Transverse colon (tissue), 4 donors: ENCODE results near the gene TMTC2. TPM values are rescaled to one million over a fixed set of nuclear protein-coding genes. Genes with fewer than 3 reads are reported as not detected.

Source experiments
- DNase-seq: peaks from one replicate; pipeline ENCODE4 v3.0.0-alpha.2; 2019
- H3K27ac ChIP-seq, 4 donors: fragments of 200-600 bp; sonication (generic); 2 replicates each; pipeline ENCODE4 v1.5.1; 2016 to 2018; ENCODE audit warnings: inconsistent platforms in 4 of 4
- H3K27me3 ChIP-seq: fragments of 200-600 bp; sonication (generic); 2 replicates; pipeline ENCODE4 v1.5.1; 2017; ENCODE audit warnings: inconsistent platforms
- H3K36me3 ChIP-seq, 4 donors: fragments of 200-600 bp; sonication (generic); 2 replicates each; pipeline ENCODE4 v1.5.1; 2017 to 2019; ENCODE audit warnings: inconsistent platforms in 4 of 4
- H3K4me1 ChIP-seq, 4 donors: fragments of 200-600 bp; sonication (generic); 2 replicates each; pipeline ENCODE4 v1.5.1; 2017 to 2020; ENCODE audit warnings: inconsistent platforms in 4 of 4
- H3K4me3 ChIP-seq, 4 donors: fragments of 200-600 bp; sonication (generic); 1 replicate in 1 of 4; 2 replicates in 3 of 4; pipeline versions ENCODE4 v1.5.1 to v1.6.1; 2017 to 2019; ENCODE audit warnings: inconsistent platforms in 4 of 4
- H3K9me3 ChIP-seq, 2 donors: fragments of 200-600 bp; sonication (generic); 2 replicates each; pipeline ENCODE4 v1.5.1; 2017 to 2019; ENCODE audit warnings: inconsistent platforms in 2 of 2
- EP300 ChIP-seq: sonication (generic); formaldehyde crosslinking; IDR thresholded peaks from one replicate; pipeline ENCODE4 v1.6.1; 2017; ENCODE audit warnings: antibody characterized with exemption, low read depth
- POLR2A ChIP-seq: fragments of 450-650 bp; IDR thresholded peaks from one replicate; pipeline ENCODE4 v1.6.1; 2016; ENCODE audit warnings: antibody characterized with exemption, mild to moderate bottlenecking, moderate library complexity
- POLR2AphosphoS5 ChIP-seq, 3 donors: sonication (generic); formaldehyde crosslinking; IDR thresholded peaks; one replicate each; pipeline ENCODE4 v1.6.1; 2016; ENCODE audit warnings: antibody characterized with exemption in 3 of 3
- WGBS, 2 donors: methylation state at CpG; one replicate each; pipeline ENCODE4 v1.1.5; 2018; ENCODE audit warnings: low coverage in 1 of 2; 5-methylcytosine and 5-hydroxymethylcytosine counted together
- in situ Hi-C, 4 donors: fragments of 200-750 bp; cut with MboI; loops; one replicate each; pipeline versions ENCODE4 v1.15.0 to v1.15.1; 2017; ENCODE audit warnings: low sequenced_read_pairs in 3 of 4, low pct_ligation_motif_present in 1 of 4, low pct_unique_long_range_greater_than_20kb in 1 of 4
- intact Hi-C: fragments of 100-400 bp; cut with DNase I; formaldehyde crosslinking; loops from one replicate; pipeline ENCODE4 v1.15.1; 2023; ENCODE audit warnings: low total_unique reads
- small RNA-seq, 4 donors: library from RNA; depleted of rRNA; stranded (forward); fragments of <200 nt; gene quantifications; one replicate each; pipeline ENCODE3, GENCODE V24; 2016
- total RNA-seq, 4 donors: library from RNA; depleted of rRNA; stranded (reverse); fragments of >200 nt; gene quantifications; one replicate each; pipeline ENCODE4 v1.1.0, GENCODE V29; 2016
- TF ChIP-seq, protein P1 (sequence below), 5 experiments: fragments of 200-600 bp in 3 of 5; fragments of 450-650 bp in 2 of 5; sonication (generic) in 3 of 5; IDR thresholded peaks; 1 replicate in 2 of 5; 2 replicates in 3 of 5; pipeline ENCODE4 v1.5.1; 2016 to 2017; ENCODE audit warnings: antibody characterized with exemption in 5 of 5, inconsistent platforms in 3 of 5, mild to moderate bottlenecking in 2 of 5, moderate library complexity in 1 of 5

The TMTC2 gene
- total RNA-seq, 4 donors from 2014 or later: 11.3 to 19.8 (median 17.1) TPM

GRCh38 chr12:83172866-83173649 lies 486.4 kb downstream of the TMTC2 start:
- H3K9me3 ChIP-seq: no peaks in the 10 kb centered on the region
- no peak for TF ChIP-seq POLR2A
- no peak for TF ChIP-seq EP300
- TF ChIP-seq, protein P1, sequence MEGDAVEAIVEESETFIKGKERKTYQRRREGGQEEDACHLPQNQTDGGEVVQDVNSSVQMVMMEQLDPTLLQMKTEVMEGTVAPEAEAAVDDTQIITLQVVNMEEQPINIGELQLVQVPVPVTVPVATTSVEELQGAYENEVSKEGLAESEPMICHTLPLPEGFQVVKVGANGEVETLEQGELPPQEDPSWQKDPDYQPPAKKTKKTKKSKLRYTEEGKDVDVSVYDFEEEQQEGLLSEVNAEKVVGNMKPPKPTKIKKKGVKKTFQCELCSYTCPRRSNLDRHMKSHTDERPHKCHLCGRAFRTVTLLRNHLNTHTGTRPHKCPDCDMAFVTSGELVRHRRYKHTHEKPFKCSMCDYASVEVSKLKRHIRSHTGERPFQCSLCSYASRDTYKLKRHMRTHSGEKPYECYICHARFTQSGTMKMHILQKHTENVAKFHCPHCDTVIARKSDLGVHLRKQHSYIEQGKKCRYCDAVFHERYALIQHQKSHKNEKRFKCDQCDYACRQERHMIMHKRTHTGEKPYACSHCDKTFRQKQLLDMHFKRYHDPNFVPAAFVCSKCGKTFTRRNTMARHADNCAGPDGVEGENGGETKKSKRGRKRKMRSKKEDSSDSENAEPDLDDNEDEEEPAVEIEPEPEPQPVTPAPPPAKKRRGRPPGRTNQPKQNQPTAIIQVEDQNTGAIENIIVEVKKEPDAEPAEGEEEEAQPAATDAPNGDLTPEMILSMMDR (IDR thresholded peaks at IDR 0.05): no peak
- no peak for TF ChIP-seq POLR2AphosphoS5 (IDR thresholded peaks at IDR 0.05)
- in situ Hi-C loops: no loop called here
- H3K36me3 ChIP-seq: no peaks in the 10 kb centered on the region
- intact Hi-C loops: no loop called here
- H3K4me3 ChIP-seq: no peak overlapping the region
- WGBS, 2 donors: 66 to 81% methylated on average over 7 of the region's 7 CpGs
- no peaks in the 10 kb centered on the region for H3K4me1 ChIP-seq
- no peak for DNase-seq
- no peaks in the 10 kb centered on the region for H3K27me3 ChIP-seq
- H3K27ac ChIP-seq: no peak overlapping the region

GRCh38 chr12:83179999-83180398 lies 493.3 kb downstream of the TMTC2 start:
- TF ChIP-seq, protein P1 (IDR thresholded peaks at IDR 0.05): no peak
- TF ChIP-seq POLR2AphosphoS5 (IDR thresholded peaks at IDR 0.05) (no peak), EP300 (no peak)
- no peak for DNase-seq
- Histone ChIP-seq H3K4me3 (no peak overlapping the region), H3K4me1 (no peaks in the 10 kb centered on the region), H3K27ac (no peak overlapping the region), H3K9me3 (no peaks in the 10 kb centered on the region), H3K27me3 (no peaks in the 10 kb centered on the region), H3K36me3 (no peaks in the 10 kb centered on the region)
- in situ Hi-C loops: no loop called here
- intact Hi-C loops: no loop called here

- 80 to 85% methylated on average over 1 of the region's 1 CpG for WGBS, 2 donors
- Histone ChIP-seq H3K4me3 (no peak overlapping the region), H3K27me3 (no peaks in the 10 kb centered on the region), H3K27ac (no peak overlapping the region), H3K9me3 (no peaks in the 10 kb centered on the region), H3K36me3 (no peaks in the 10 kb centered on the region), H3K4me1 (no peaks in the 10 kb centered on the region)
- DNase-seq: no peak
- TF ChIP-seq POLR2A (no peak), EP300 (no peak), POLR2AphosphoS5 (IDR thresholded peaks at IDR 0.05) (no peak)
- TF ChIP-seq, protein P1 (IDR thresholded peaks at IDR 0.05): no peak
- in situ Hi-C loops: no loop called here
- intact Hi-C loops: no loop called here
Measured at GRCh38 chr12:83181074-83181473, 494.4 kb downstream of the TMTC2 start.

- in situ Hi-C loops (no loop called here), intact Hi-C loops (no loop called here)
- no peaks in the 10 kb centered on the region for H3K4me1 ChIP-seq
- DNase-seq: no peak
- H3K27me3 ChIP-seq: no peaks in the 10 kb centered on the region
- no peak for TF ChIP-seq EP300
- no peak overlapping the region for H3K27ac ChIP-seq
- H3K4me3 ChIP-seq: no peak overlapping the region
- no peaks in the 10 kb centered on the region for H3K36me3 ChIP-seq
- H3K9me3 ChIP-seq: no peaks in the 10 kb centered on the region
Measured at GRCh38 chr12:83183132-83183531, 496.4 kb downstream of the TMTC2 start.

Small RNAs within 50 kb of the gene (small RNA-seq; reads per million reads assigned to genes)
- gene RNU6-977P: 0 reads per million in 4 donors
